Duodenal mucosa (tissue), 2 donors: ENCODE data around the gene IPO5.

Source experiments
- H3K27ac ChIP-seq: one replicate; pipeline ENCODE4 v1.7.0; 2013; ENCODE audit warnings: low read depth, low read length
- H3K27me3 ChIP-seq, 2 donors: one replicate each; pipeline ENCODE4 v1.7.0; 2013; ENCODE audit warnings: low read length in 2 of 2, control low read depth in 1 of 2; ENCODE audit not compliant: insufficient read depth in 2 of 2, control insufficient read depth in 1 of 2
- H3K36me3 ChIP-seq, 2 donors: one replicate each; pipeline ENCODE4 v1.7.0; 2013; ENCODE audit warnings: low read length in 2 of 2, control low read depth in 1 of 2; ENCODE audit not compliant: insufficient read depth in 2 of 2, control insufficient read depth in 1 of 2
- H3K4me1 ChIP-seq, 2 donors: one replicate each; pipeline ENCODE4 v1.7.0; 2013; ENCODE audit warnings: low read length in 2 of 2, control low read depth in 1 of 2; ENCODE audit not compliant: insufficient read depth in 2 of 2, control insufficient read depth in 1 of 2
- H3K4me3 ChIP-seq, 2 donors: one replicate each; pipeline ENCODE4 v1.7.0; 2013; ENCODE audit warnings: low read length in 2 of 2, low read depth in 1 of 2
- H3K9ac ChIP-seq, 2 donors: one replicate each; pipeline ENCODE4 v1.7.0; 2013; ENCODE audit warnings: low read length in 2 of 2, low read depth in 1 of 2
- H3K9me3 ChIP-seq, 2 donors: one replicate each; pipeline ENCODE4 v1.7.0; 2013; ENCODE audit warnings: low read length in 2 of 2, control low read depth in 1 of 2; ENCODE audit not compliant: control insufficient read depth in 1 of 2

IPO5 gene

DNA sequence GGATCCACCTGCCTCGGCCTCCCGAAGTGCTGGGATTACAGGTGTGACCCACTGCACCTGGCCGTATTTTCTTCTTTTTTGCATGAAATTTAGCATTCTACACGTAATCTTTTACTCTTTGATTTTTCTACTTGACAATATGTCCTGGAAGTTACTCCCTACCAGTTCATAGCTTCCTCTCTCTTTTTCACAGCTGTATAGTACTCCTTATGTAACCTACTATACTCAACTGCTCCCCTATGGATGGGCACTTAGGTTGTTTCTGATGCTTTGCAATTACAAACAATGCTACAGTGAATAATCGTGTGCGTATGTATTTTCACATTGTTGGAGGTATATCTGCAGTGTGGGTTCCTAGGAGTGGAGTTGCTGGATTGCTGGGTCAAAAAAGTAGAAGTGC lies 98.9 kb downstream of the IPO5 start:
- Histone ChIP-seq H3K9ac (no peak overlapping the region), H3K36me3 (no peaks in the 10 kb centered on the region), H3K27me3 (no peaks in the 10 kb centered on the region), H3K4me1 (no peaks in the 10 kb centered on the region), H3K9me3 (peaks cover 0 to 4% of the 10 kb centered on the region in 2 donors), H3K4me3 (no peak overlapping the region), H3K27ac (no peak overlapping the region)

- Histone ChIP-seq H3K4me3 (no peak overlapping the region), H3K27ac (no peak overlapping the region), H3K36me3 (no peaks in the 10 kb centered on the region), H3K9me3 (peaks cover 0 to 4% of the 10 kb centered on the region in 2 donors), H3K4me1 (no peaks in the 10 kb centered on the region), H3K9ac (no peak overlapping the region), H3K27me3 (no peaks in the 10 kb centered on the region)
These were observed 100.8 kb downstream of the IPO5 start for GRCh38 chr13:98054301-98054700.

DNA sequence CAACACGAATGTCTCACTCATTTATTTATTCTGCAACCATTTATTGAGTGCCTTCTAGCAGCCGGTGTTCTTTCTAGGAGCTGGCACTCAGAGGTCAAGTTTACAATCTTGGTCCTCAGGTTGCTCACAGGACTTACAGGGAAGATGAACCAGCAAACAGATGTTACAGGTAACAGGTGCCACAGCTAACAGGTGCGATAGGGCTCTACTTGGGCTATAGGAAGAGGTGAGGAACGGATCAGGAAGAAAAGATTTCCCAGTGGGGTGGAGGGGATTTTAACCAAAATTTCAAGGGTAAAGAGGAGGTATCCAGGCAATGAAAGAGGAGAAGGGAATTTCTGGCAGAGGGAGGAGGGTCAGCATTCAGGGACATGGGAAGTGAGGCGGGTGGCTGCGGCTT lies 102.1 kb downstream of the IPO5 start:
- H3K36me3 ChIP-seq: no peaks in the 10 kb centered on the region
- H3K4me3 ChIP-seq: no peak overlapping the region
- no peaks in the 10 kb centered on the region for H3K4me1 ChIP-seq
- peaks cover 0 to 4% of the 10 kb centered on the region in 2 donors for H3K9me3 ChIP-seq
- H3K27ac ChIP-seq: no peak overlapping the region
- no peaks in the 10 kb centered on the region for H3K27me3 ChIP-seq
- no peak overlapping the region for H3K9ac ChIP-seq

GRCh38 chr13:98056839-98057410 lies 103.5 kb downstream of the IPO5 start:
- no peak overlapping the region for H3K4me3 ChIP-seq
- no peak overlapping the region for H3K9ac ChIP-seq
- H3K27me3 ChIP-seq: no peaks in the 10 kb centered on the region
- peaks cover 0 to 4% of the 10 kb centered on the region in 2 donors for H3K9me3 ChIP-seq
- H3K27ac ChIP-seq: no peak overlapping the region
- H3K4me1 ChIP-seq: no peaks in the 10 kb centered on the region
- no peaks in the 10 kb centered on the region for H3K36me3 ChIP-seq

GRCh38 chr13:98059276-98059675 lies 105.8 kb downstream of the IPO5 start:
- no peaks in the 10 kb centered on the region for H3K27me3 ChIP-seq
- H3K4me3 ChIP-seq: no peak overlapping the region
- no peaks in the 10 kb centered on the region for H3K9me3 ChIP-seq
- H3K4me1 ChIP-seq: no peaks in the 10 kb centered on the region
- no peak overlapping the region for H3K27ac ChIP-seq
- H3K9ac ChIP-seq: no peak overlapping the region
- H3K36me3 ChIP-seq: no peaks in the 10 kb centered on the region

DNA sequence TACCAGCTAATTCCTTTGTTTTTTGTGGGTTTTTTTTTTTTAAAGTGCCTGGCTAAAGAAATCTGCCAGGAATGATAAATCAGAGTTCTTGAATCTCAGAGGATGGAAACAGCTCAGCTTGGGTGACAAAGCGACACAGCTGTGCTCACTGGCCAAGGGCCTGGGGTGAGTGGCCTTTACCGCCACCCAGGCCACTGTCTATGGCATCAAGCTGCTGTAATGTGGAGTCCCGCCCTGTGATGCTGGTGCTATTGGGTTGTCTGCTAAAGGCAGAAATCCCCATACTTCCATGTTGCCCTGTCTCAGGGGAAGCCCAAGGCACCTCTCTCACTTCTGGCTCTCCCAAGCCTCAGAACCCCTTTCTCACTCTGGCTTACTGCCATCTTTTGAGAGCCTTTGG lies 106.8 kb downstream of the IPO5 start:
- H3K36me3 ChIP-seq: no peaks in the 10 kb centered on the region
- no peaks in the 10 kb centered on the region for H3K4me1 ChIP-seq
- no peaks in the 10 kb centered on the region for H3K27me3 ChIP-seq
- no peak overlapping the region for H3K27ac ChIP-seq
- no peak overlapping the region for H3K4me3 ChIP-seq
- no peak overlapping the region for H3K9ac ChIP-seq
- no peaks in the 10 kb centered on the region for H3K9me3 ChIP-seq

DNA sequence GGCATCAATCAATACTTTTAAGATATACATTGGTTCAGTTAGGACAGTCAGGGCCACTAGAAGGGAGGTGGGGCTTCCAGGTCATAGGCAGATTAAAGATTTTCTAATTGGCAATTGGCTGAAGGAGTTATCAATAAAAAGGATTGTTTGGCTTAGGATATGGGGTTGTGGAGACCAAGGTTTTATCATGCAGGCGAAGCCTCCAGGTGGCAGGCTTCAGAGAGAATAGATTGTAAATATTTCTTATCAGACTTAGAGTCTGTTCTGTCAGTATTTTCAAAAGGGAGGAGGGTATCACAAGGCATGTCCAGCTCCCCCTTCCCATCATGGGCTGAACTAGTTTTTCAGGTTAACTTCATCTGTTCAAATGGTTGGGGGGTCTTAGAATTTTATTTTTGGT lies 112.0 kb downstream of the IPO5 start:
- Histone ChIP-seq H3K27me3 (no peaks in the 10 kb centered on the region), H3K9ac (no peak overlapping the region), H3K9me3 (no peaks in the 10 kb centered on the region), H3K4me3 (no peak overlapping the region), H3K27ac (no peak overlapping the region), H3K4me1 (no peaks in the 10 kb centered on the region), H3K36me3 (no peaks in the 10 kb centered on the region)

- Histone ChIP-seq H3K9me3 (no peaks in the 10 kb centered on the region), H3K36me3 (no peaks in the 10 kb centered on the region), H3K4me3 (no peak overlapping the region), H3K9ac (no peak overlapping the region), H3K4me1 (no peaks in the 10 kb centered on the region), H3K27ac (no peak overlapping the region), H3K27me3 (no peaks in the 10 kb centered on the region)
These were observed 113.2 kb downstream of the IPO5 start for GRCh38 chr13:98066636-98067035.

- Histone ChIP-seq H3K9me3 (no peaks in the 10 kb centered on the region), H3K4me3 (no peak overlapping the region), H3K36me3 (no peaks in the 10 kb centered on the region), H3K27me3 (no peaks in the 10 kb centered on the region), H3K27ac (no peak overlapping the region), H3K4me1 (no peaks in the 10 kb centered on the region), H3K9ac (no peak overlapping the region)
These were observed 115.0 kb downstream of the IPO5 start for GRCh38 chr13:98068521-98068920.

GRCh38 chr13:98069985-98070384 lies 116.5 kb downstream of the IPO5 start:
- Histone ChIP-seq H3K9me3 (no peaks in the 10 kb centered on the region), H3K27me3 (no peaks in the 10 kb centered on the region), H3K36me3 (no peaks in the 10 kb centered on the region), H3K4me1 (no peaks in the 10 kb centered on the region), H3K9ac (no peak overlapping the region), H3K27ac (no peak overlapping the region), H3K4me3 (no peak overlapping the region)

DNA sequence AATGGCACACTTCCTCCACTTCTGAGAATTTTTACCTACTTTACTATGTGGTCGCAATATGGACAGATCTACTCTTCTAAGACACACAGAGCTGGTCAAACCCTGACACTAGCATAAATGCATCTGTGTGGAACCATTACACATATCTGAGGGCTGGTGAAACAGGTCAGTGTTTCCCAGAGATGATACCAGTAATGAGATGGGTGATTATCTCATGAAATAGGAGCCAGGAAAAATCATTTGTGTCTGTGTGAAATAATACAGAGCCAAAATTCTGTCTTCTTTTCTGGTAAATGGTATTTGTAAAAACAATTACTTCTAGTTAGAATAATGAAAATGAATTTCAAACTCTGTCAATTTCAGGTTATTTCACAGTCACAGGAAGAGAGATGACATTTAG lies 117.8 kb downstream of the IPO5 start:
- Histone ChIP-seq H3K36me3 (no peaks in the 10 kb centered on the region), H3K9me3 (no peaks in the 10 kb centered on the region), H3K27ac (no peak overlapping the region), H3K9ac (no peak overlapping the region), H3K27me3 (no peaks in the 10 kb centered on the region), H3K4me1 (no peaks in the 10 kb centered on the region), H3K4me3 (no peak overlapping the region)
